GM23248 (cell line): Measurements from ENCODE around the gene MALAT1. TPM values are rescaled to one million over a fixed set of nuclear protein-coding genes. Genes with fewer than 3 reads are reported as not detected.

ENCODE experiments used
- DNase-seq: peaks from one replicate; pipeline ENCODE4 v3.0.0-alpha.2; 2015
- H2AFZ ChIP-seq: fragments of 200-600 bp; sonication (generic); 2 replicates; pipeline ENCODE4 v1.6.1; 2016; ENCODE audit warnings: antibody characterized with exemption
- H3F3A ChIP-seq: fragments of 200-600 bp; sonication (generic); 2 replicates; pipeline ENCODE4 v1.6.1; 2016; ENCODE audit warnings: mild to moderate bottlenecking, antibody characterized with exemption, mixed run types; ENCODE audit not compliant: insufficient read depth
- H3K27ac ChIP-seq: fragments of 200-600 bp; sonication (generic); 2 replicates; pipeline ENCODE4 v1.5.1; 2016; ENCODE audit warnings: mild to moderate bottlenecking
- H3K27me3 ChIP-seq: fragments of 200-600 bp; sonication (generic); replicated peaks from 2 replicates; pipeline ENCODE4 v1.6.1; 2016; ENCODE audit warnings: mild to moderate bottlenecking; ENCODE audit not compliant: insufficient read depth
- H3K36me3 ChIP-seq: fragments of 200-600 bp; sonication (generic); 2 replicates; pipeline ENCODE4 v1.6.1; 2016; ENCODE audit warnings: low read depth, mild to moderate bottlenecking
- H3K4me1 ChIP-seq: fragments of 200-600 bp; sonication (generic); 2 replicates; pipeline ENCODE4 v1.6.1; 2016; ENCODE audit warnings: mild to moderate bottlenecking; ENCODE audit not compliant: insufficient read depth
- H3K4me2 ChIP-seq: fragments of 200-600 bp; sonication (generic); one replicate; pipeline ENCODE4 v1.6.1; 2016; ENCODE audit warnings: mild to moderate bottlenecking; ENCODE audit not compliant: unreplicated experiment
- H3K4me3 ChIP-seq: fragments of 200-600 bp; sonication (generic); 2 replicates; pipeline ENCODE4 v1.5.1; 2016; ENCODE audit warnings: mild to moderate bottlenecking
- H3K79me2 ChIP-seq: fragments of 200-600 bp; sonication (generic); 2 replicates; pipeline ENCODE4 v1.6.1; 2016; ENCODE audit warnings: mild to moderate bottlenecking; ENCODE audit not compliant: insufficient read depth
- H3K9ac ChIP-seq: fragments of 200-600 bp; sonication (generic); 2 replicates; pipeline ENCODE4 v1.6.1; 2016; ENCODE audit warnings: mild to moderate bottlenecking
- H3K9me2 ChIP-seq: fragments of 200-600 bp; sonication (generic); 2 replicates; pipeline ENCODE4 v1.6.1; 2016; ENCODE audit warnings: mixed run types, mild to moderate bottlenecking, moderate library complexity; ENCODE audit not compliant: insufficient read depth
- H3K9me3 ChIP-seq: fragments of 200-600 bp; sonication (generic); one replicate; pipeline ENCODE4 v1.6.1; 2017; ENCODE audit warnings: low read depth
- H4K20me1 ChIP-seq: fragments of 200-600 bp; sonication (generic); 2 replicates; pipeline ENCODE4 v1.6.0; 2016; ENCODE audit not compliant: insufficient read depth
- EZH2 ChIP-seq: fragments of 200-600 bp; sonication (generic); IDR thresholded peaks from 2 replicates; pipeline ENCODE4 v1.6.1; 2018; ENCODE audit warnings: antibody characterized with exemption, mild to moderate bottlenecking; ENCODE audit not compliant: insufficient read depth, poor library complexity, severe bottlenecking
- EZH2phosphoT487 ChIP-seq: fragments of 200-600 bp; sonication (generic); IDR thresholded peaks from 2 replicates; pipeline ENCODE4 v1.6.1; 2018; ENCODE audit warnings: antibody characterized with exemption, moderate library complexity, mild to moderate bottlenecking, low read depth; ENCODE audit not compliant: insufficient read depth
- WGBS, 2 experiments: methylation state at CpG; one replicate each; pipeline ENCODE4 v1.1.6; 2015 to 2017; ENCODE audit warnings: low lambda C conversion rate in 2 of 2, low coverage in 1 of 2; ENCODE audit errors: missing lambda C conversion rate in 2 of 2; 5-methylcytosine and 5-hydroxymethylcytosine counted together
- in situ Hi-C: fragments of 300-500 bp; cut with MboI; formaldehyde crosslinking; loops from 2 replicates; pipeline ENCODE4 v1.15.0; 2020
- polyA plus RNA-seq: library from polyadenylated mRNA; unstranded; fragments of >200 nt; fragmentation: Nextera tagmentation; extraction: Ambion mirVana; gene quantifications from 2 replicates; pipeline ENCODE4 v1.2.1, GENCODE V29; 2016
- total RNA-seq: library from RNA; depleted of rRNA; stranded (reverse); fragments of >200 nt; shearing (Covaris generic); gene quantifications from 2 replicates; pipeline ENCODE4 v1.2.3, GENCODE V29; 2014

Gene MALAT1
- total and polyA plus RNA-seq, 2 experiments from 2014 or later: 2,638 to 13,207 TPM

DNA sequence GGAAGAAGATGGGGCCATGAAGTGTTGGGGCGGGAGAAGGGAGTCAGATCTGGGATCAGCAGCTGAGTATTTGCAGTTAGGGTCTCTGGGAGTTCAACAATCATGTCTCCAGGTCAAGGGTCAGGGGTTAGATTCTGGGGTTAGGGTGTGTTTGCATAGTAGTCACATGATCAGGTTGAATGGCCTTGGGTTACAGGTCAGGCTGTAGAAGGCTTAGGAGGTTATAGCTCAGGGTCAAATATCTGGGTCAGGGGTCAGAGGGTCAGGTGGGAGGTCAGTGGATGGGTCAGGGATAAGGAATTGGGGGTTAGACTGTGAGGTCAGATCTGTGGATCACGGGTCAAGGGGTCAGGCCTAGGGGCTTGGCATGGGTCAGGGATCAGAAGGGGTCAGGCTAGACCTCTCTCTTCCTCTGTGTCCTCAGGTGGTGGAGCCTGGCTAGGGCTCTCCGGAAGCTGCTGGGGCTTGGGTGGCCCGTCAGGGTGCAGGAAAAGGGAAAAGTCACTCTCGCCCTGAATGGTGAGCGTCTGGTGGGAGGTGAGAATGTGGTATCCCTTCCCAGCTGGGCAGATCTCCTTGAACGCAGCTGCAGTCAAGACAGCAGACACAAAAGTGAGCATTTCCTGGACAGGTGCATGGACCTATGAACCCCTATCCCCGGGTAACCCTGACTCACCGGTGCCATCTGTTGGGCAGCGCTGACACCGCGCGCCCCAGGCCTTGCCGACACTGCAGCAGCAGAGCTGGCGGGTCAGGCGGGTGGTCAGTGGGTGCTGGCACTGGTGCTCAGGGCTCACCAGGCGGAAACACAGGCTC, 52.9 kb downstream of the MALAT1 start:
- Histone ChIP-seq H3K4me1 (peaks cover 19% of the 10 kb centered on the region), H3K4me3 (no peak overlapping the region), H3K9me3 (no peaks in the 10 kb centered on the region), H3F3A (peaks cover 9% of the 10 kb centered on the region), H3K9me2 (no peaks in the 10 kb centered on the region), H3K4me2 (no peak overlapping the region), H3K9ac (no peak overlapping the region), H2AFZ (no peak overlapping the region), H4K20me1 (no peaks in the 10 kb centered on the region), H3K27ac (no peak overlapping the region), H3K36me3 (peaks cover 14% of the 10 kb centered on the region; the same call in 1 of the 2 replicates), H3K27me3 (no peaks in the 10 kb centered on the region), H3K79me2 (peaks cover 26% of the 10 kb centered on the region)
- DNase-seq: peak; percentile 41
- 83 to 85% methylated on average over 16 to 17 of the region's 17 CpGs for WGBS, 2 experiments
- in situ Hi-C loops: no loop called here
- no peak for TF ChIP-seq EZH2phosphoT487
- no peak for TF ChIP-seq EZH2

DNA sequence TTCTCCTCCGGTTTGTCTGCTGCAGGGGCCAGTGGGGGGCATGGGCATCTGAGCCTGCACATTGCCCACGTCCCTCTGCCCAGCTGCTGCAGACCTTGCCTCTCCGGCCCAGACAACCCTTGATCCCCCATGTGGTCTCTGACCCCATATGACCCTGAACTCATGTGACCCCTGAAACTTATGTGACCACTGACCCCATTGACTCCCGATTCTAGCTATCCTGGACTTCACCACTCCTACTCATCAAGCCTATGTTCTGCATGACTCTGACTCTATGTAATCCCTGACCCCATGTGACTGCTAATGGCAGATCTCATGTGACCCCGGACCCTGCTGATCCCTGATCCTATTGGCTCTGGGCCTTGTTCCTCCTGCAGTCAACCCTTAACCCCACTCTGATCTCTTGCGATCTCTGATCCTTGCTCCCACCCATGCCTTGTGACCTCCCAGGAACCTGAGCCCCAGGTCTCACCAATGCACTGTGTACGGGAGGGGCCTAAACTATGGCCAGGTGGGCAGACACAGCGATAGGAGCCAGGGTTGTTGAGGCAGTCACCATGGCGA, 53.6 kb downstream of the MALAT1 start:
- H3K9ac ChIP-seq: no peak overlapping the region
- H3K4me1 ChIP-seq: peaks cover 20% of the 10 kb centered on the region
- no peak overlapping the region for H3K4me2 ChIP-seq
- no peak overlapping the region for H3K27ac ChIP-seq
- H3K36me3 ChIP-seq: peaks cover 14% of the 10 kb centered on the region; the same call in 1 of the 2 replicates
- H3K79me2 ChIP-seq: peaks cover 33% of the 10 kb centered on the region
- TF ChIP-seq EZH2phosphoT487 (no peak), EZH2 (no peak)
- H3K27me3 ChIP-seq: no peaks in the 10 kb centered on the region
- WGBS, 2 experiments: 82 to 86% methylated on average over 9 of the region's 9 CpGs
- no peak for DNase-seq
- no peaks in the 10 kb centered on the region for H3K9me3 ChIP-seq
- no peaks in the 10 kb centered on the region for H3K9me2 ChIP-seq
- no peaks in the 10 kb centered on the region for H4K20me1 ChIP-seq
- H3K4me3 ChIP-seq: no peak overlapping the region
- H2AFZ ChIP-seq: no peak overlapping the region
- H3F3A ChIP-seq: peaks cover 14% of the 10 kb centered on the region
- in situ Hi-C loops: no loop called here

DNA sequence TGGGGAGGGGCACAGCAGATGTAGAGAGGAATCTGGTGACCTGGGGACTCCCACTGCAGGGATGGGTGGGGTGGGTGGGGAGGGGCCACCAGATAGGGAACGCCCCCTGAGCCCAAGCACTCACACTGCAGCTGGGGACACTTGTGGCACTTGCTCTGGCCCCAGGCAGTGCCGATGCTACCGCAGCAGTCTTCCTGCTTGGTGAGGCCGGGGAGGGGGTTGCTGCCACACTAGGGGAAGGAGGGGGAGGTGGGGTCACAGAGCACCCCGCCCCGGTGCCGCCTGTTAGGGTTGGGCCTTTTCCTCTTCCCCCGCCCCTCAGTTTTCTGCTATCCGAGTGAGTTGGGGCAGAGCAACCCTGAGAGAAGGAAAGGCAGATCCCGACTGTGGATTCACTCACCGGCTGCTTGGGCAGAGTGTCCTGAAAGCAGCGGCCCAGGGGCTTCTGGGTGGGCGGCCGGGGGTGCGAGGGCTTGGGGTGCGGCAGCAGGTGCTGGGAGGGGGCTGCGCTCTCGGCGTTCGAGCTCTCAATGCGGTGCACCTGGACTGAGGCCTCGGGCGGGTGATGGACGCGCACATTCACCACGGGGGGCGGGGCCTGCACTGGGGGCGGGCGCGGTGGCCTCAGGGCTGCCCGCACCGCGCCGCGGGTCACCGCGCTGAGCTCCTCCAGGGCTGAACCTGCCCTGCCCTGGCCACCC, 54.6 kb downstream of the MALAT1 start:
- Histone ChIP-seq H3K36me3 (peaks cover 14% of the 10 kb centered on the region; the same call in 1 of the 2 replicates), H3K27ac (no peak overlapping the region), H3K9me2 (no peaks in the 10 kb centered on the region), H3K9ac (no peak overlapping the region), H3K27me3 (no peaks in the 10 kb centered on the region), H2AFZ (no peak overlapping the region), H4K20me1 (no peaks in the 10 kb centered on the region), H3K4me3 (no peak overlapping the region), H3K9me3 (no peaks in the 10 kb centered on the region), H3F3A (peaks cover 14% of the 10 kb centered on the region), H3K79me2 (peaks cover 34% of the 10 kb centered on the region), H3K4me2 (no peak overlapping the region), H3K4me1 (peaks cover 20% of the 10 kb centered on the region)
- in situ Hi-C loops: no loop called here
- TF ChIP-seq EZH2 (no peak), EZH2phosphoT487 (no peak)
- 79 to 87% methylated on average over 7 to 31 of the region's 37 CpGs for WGBS, 2 experiments
- no peak for DNase-seq

DNA sequence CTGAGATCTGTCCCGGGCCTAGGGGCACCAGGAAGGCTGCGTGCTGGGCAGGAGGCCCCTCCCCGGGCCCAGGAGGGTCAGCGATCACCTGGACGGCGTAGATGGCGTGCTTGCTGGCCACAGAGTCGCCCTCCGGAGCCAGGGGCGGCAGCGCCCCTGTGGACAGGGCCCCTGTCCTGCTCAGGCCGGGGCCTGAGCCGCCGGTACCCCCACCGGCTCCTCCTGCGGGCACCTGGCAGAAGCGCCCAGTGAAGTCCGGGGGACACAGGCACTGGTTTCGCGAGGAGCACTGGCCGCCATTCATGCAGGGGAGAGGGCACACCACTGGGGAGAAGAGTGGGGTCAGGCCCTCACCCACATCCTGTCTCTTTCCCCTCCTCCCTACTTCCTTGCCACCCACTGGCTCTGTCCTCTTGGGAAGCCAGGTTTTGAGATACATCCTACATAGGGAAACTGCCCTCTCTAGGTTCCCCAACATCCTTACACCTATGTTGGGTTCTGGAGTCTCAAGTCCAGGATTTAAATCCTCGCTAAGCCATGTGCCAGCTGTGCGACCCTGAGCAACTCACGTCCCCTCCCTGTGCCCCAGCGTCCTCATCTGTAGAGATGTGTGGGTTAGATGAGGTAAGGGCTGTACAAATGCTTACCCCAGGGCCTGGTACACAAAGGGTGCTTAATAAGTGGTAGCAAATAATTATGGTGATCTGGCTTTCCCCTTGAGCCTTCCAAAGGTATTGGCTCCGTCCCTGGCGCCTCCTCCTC, 55.4 kb downstream of the MALAT1 start:
- no peak overlapping the region for H3K4me3 ChIP-seq
- 89 to 92% methylated on average over 23 to 26 of the region's 27 CpGs for WGBS, 2 experiments
- H4K20me1 ChIP-seq: no peaks in the 10 kb centered on the region
- in situ Hi-C loops: no loop called here
- H3K9me3 ChIP-seq: no peaks in the 10 kb centered on the region
- no peaks in the 10 kb centered on the region for H3K9me2 ChIP-seq
- TF ChIP-seq EZH2: no peak
- TF ChIP-seq EZH2phosphoT487: no peak
- H3K27ac ChIP-seq: no peak overlapping the region
- peaks cover 18% of the 10 kb centered on the region for H3F3A ChIP-seq
- H2AFZ ChIP-seq: no peak overlapping the region
- H3K4me2 ChIP-seq: no peak overlapping the region
- H3K9ac ChIP-seq: no peak overlapping the region
- peaks cover 34% of the 10 kb centered on the region for H3K79me2 ChIP-seq
- no peak for DNase-seq
- H3K27me3 ChIP-seq: no peaks in the 10 kb centered on the region
- peaks cover 27% of the 10 kb centered on the region for H3K4me1 ChIP-seq
- peaks cover 10% of the 10 kb centered on the region; the same call in 1 of the 2 replicates for H3K36me3 ChIP-seq
